Fibroblast of lung (primary cell): ENCODE measurements around the gene EFNB1. TPM values are rescaled to one million over a fixed set of nuclear protein-coding genes. Genes with fewer than 3 reads are reported as not detected.

Experiments used
- DNase-seq, 2 donors: peaks; one replicate each; pipeline versions ENCODE4 v3.0.0 to v3.0.0-alpha.2; 2010; ENCODE audit warnings: low read depth in 2 of 2
- H2AFZ ChIP-seq: 2 replicates; pipeline ENCODE4 v1.5.1; 2012; ENCODE audit warnings: low read length, control low read depth, inconsistent platforms
- H3K27ac ChIP-seq: 2 replicates; pipeline ENCODE4 v1.5.1; 2011; ENCODE audit warnings: low read length, control low read depth; ENCODE audit not compliant: insufficient read depth
- H3K27me3 ChIP-seq: 2 replicates; pipeline ENCODE4 v1.5.1; 2011; ENCODE audit warnings: mild to moderate bottlenecking, low read length; ENCODE audit not compliant: control insufficient read depth, insufficient read depth
- H3K36me3 ChIP-seq: 2 replicates; pipeline ENCODE4 v1.5.1; 2011; ENCODE audit warnings: low read length; ENCODE audit not compliant: control insufficient read depth, insufficient read depth
- H3K4me1 ChIP-seq: 2 replicates; pipeline ENCODE4 v1.5.1; 2011; ENCODE audit warnings: low read length; ENCODE audit not compliant: control insufficient read depth, insufficient read depth; ENCODE audit errors: extremely low read depth
- H3K4me2 ChIP-seq: 2 replicates; pipeline ENCODE4 v1.5.1; 2011; ENCODE audit warnings: low read length, control low read depth; ENCODE audit not compliant: insufficient read depth; ENCODE audit errors: extremely low read depth
- H3K4me3 ChIP-seq, 4 experiments: fragments of 200-600 bp in 1 of 4; sonication (generic) in 1 of 4; replicated peaks in 1 of 4; 2 replicates each; pipeline ENCODE4 v1.5.1; 2011 to 2016; ENCODE audit warnings: low read length in 4 of 4, low read depth in 3 of 4, mild to moderate bottlenecking in 3 of 4, control low read depth in 2 of 4, inconsistent platforms in 1 of 4, mixed read lengths in 1 of 4; ENCODE audit not compliant: insufficient read depth in 1 of 4; ENCODE audit errors: control extremely low read depth in 1 of 4
- H3K79me2 ChIP-seq: 2 replicates; pipeline ENCODE4 v1.5.1; 2012; ENCODE audit warnings: mild to moderate bottlenecking, low read length, inconsistent platforms; ENCODE audit not compliant: control insufficient read depth, insufficient read depth
- H3K9ac ChIP-seq: 2 replicates; pipeline ENCODE4 v1.5.1; 2011; ENCODE audit warnings: mild to moderate bottlenecking, low read length, control low read depth; ENCODE audit not compliant: insufficient read depth
- H3K9me3 ChIP-seq: 2 replicates; pipeline ENCODE4 v1.5.1; 2012; ENCODE audit warnings: low read depth, low read length; ENCODE audit not compliant: control insufficient read depth, insufficient read depth
- H4K20me1 ChIP-seq: 2 replicates; pipeline ENCODE4 v1.5.1; 2011; ENCODE audit warnings: low read length; ENCODE audit not compliant: control insufficient read depth, insufficient read depth; ENCODE audit errors: extremely low read depth
- CTCF ChIP-seq, 2 donors: IDR thresholded peaks in 1 of 2; conservative IDR thresholded peaks in 1 of 2; 1 replicate in 1 of 2; 2 replicates in 1 of 2; pipeline ENCODE4 v1.5.1; 2011 to 2012; ENCODE audit warnings: low read length in 2 of 2, control low read depth in 1 of 2, inconsistent platforms in 1 of 2, low read depth in 1 of 2, mild to moderate bottlenecking in 1 of 2
- EZH2 ChIP-seq: IDR thresholded peaks from 2 replicates; pipeline ENCODE4 v1.5.1; 2012; ENCODE audit warnings: low read length, control low read depth, mild to moderate bottlenecking; ENCODE audit errors: missing control alignments
- polyA plus RNA-seq, 2 donors: library from polyadenylated mRNA; depleted of rRNA in 1 of 2; stranded (reverse) in 1 of 2; unstranded in 1 of 2; fragments of >200 nt; gene quantifications; 2 replicates each; pipeline ENCODE4 v1.2.1, GENCODE V29; 2011 to 2012; ENCODE audit warnings: missing spikeins in 1 of 2
- total RNA-seq: library from RNA; depleted of rRNA; stranded (reverse); fragments of >200 nt; gene quantifications from 2 replicates; pipeline ENCODE4 v1.2.1, GENCODE V29; 2014

Gene EFNB1
- total and polyA plus RNA-seq, 2 donors (not counting 1 experiment from before 2014, with no cell fraction given), result 12.6 to 43.4 TPM

- no peak overlapping the region for H3K9ac ChIP-seq
- H2AFZ ChIP-seq, result no peak overlapping the region
- no peaks in the 10 kb centered on the region for H3K9me3 ChIP-seq
- DNase-seq, result no peak
- no peaks in the 10 kb centered on the region for H3K27me3 ChIP-seq
- TF ChIP-seq EZH2, result no peak
- TF ChIP-seq CTCF (conservative IDR thresholded peaks at IDR 0.05 in 1 of 2, IDR thresholded peaks at IDR 0.05 in 1 of 2; ENCODE audit: low read depth in 1 of 2, low read length in 2 of 2), result no peak
- H3K4me1 ChIP-seq, result no peaks in the 10 kb centered on the region
- H3K79me2 ChIP-seq, result no peaks in the 10 kb centered on the region
- H4K20me1 ChIP-seq, result no peaks in the 10 kb centered on the region
- no peak overlapping the region for H3K4me2 ChIP-seq
- H3K36me3 ChIP-seq, result no peaks in the 10 kb centered on the region
- H3K4me3 ChIP-seq, result no peak overlapping the region
- H3K27ac ChIP-seq, result no peak overlapping the region
Observed at GRCh38 chrX:68789966-68790365, 38.9 kb upstream of the EFNB1 start.

GRCh38 chrX:68792083-68792482, 36.7 kb upstream of the EFNB1 start:
- Histone ChIP-seq H2AFZ (no peak overlapping the region), H3K4me1 (no peaks in the 10 kb centered on the region), H3K9ac (no peak overlapping the region), H3K36me3 (no peaks in the 10 kb centered on the region), H3K9me3 (no peaks in the 10 kb centered on the region), H3K4me2 (no peak overlapping the region), H4K20me1 (no peaks in the 10 kb centered on the region), H3K27ac (no peak overlapping the region), H3K27me3 (no peaks in the 10 kb centered on the region), H3K4me3 (no peak overlapping the region), H3K79me2 (no peaks in the 10 kb centered on the region)
- no peak for DNase-seq
- no peak for TF ChIP-seq EZH2

GRCh38 chrX:68794461-68794860, 34.4 kb upstream of the EFNB1 start:
- no peak overlapping the region for H3K9ac ChIP-seq
- DNase-seq, result no peak
- no peak for TF ChIP-seq EZH2
- no peak for TF ChIP-seq CTCF (conservative IDR thresholded peaks at IDR 0.05 in 1 of 2, IDR thresholded peaks at IDR 0.05 in 1 of 2; ENCODE audit: low read depth in 1 of 2, low read length in 2 of 2)
- no peak overlapping the region for H2AFZ ChIP-seq
- H3K4me3 ChIP-seq, result no peak overlapping the region
- H3K27ac ChIP-seq, result no peak overlapping the region
- no peaks in the 10 kb centered on the region for H3K79me2 ChIP-seq
- no peaks in the 10 kb centered on the region for H3K9me3 ChIP-seq
- no peaks in the 10 kb centered on the region for H3K27me3 ChIP-seq
- H4K20me1 ChIP-seq, result no peaks in the 10 kb centered on the region
- H3K4me1 ChIP-seq, result no peaks in the 10 kb centered on the region
- no peak overlapping the region for H3K4me2 ChIP-seq
- no peaks in the 10 kb centered on the region for H3K36me3 ChIP-seq
